ENCODE measurements around the gene DST.

GRCh38 chr6:56434606-56435005 lies 208.1 kb downstream of the DST start:
- TF ChIP-seq CTCF (IDR thresholded peaks at IDR 0.05) (no peak), EZH2 (IDR thresholded peaks at IDR 0.05; ENCODE audit: borderline replicate concordance, insufficient read depth, low read depth, low read length, poor library complexity, severe bottlenecking) (no peak)

Measured in B cell (primary cell).